RWPE2 (cell line): ENCODE data around the gene ATF3.
"Not testable (repeated sequence)": the region's sequence is repeated elsewhere in the genome, so short reads cannot be mapped to it uniquely, and the experiment has no call there.

Experiments used
- ATAC-seq: fragments of 200-7000 bp; cut with Tn5 transposase; 3 replicates; pipeline ENCODE4 v1.9.1; 2021; ENCODE audit warnings: low read depth
- DNase-seq: peaks from one replicate; pipeline ENCODE4 v3.0.0-alpha.2; 2020; ENCODE audit warnings: low spot score
- H3K27ac ChIP-seq: fragments of 450-650 bp; 2 replicates; pipeline ENCODE4 v1.5.1; 2017; ENCODE audit warnings: mild to moderate bottlenecking; ENCODE audit not compliant: poor library complexity, severe bottlenecking
- H3K27me3 ChIP-seq: fragments of 250-450 bp; sonication (Bioruptor Pico); 2 replicates; pipeline ENCODE4 v1.5.1; 2021; ENCODE audit warnings: mild to moderate bottlenecking, moderate library complexity; ENCODE audit not compliant: insufficient read depth, poor library complexity, severe bottlenecking
- H3K36me3 ChIP-seq: fragments of 250-450 bp; sonication (Bioruptor Pico); 2 replicates; pipeline ENCODE4 v1.5.1; 2020; ENCODE audit warnings: low read depth, mild to moderate bottlenecking, moderate library complexity
- H3K4me1 ChIP-seq: fragments of 250-450 bp; sonication (Bioruptor Pico); 2 replicates; pipeline ENCODE4 v1.5.1; 2021; ENCODE audit warnings: mild to moderate bottlenecking, moderate library complexity; ENCODE audit not compliant: insufficient read depth, poor library complexity, severe bottlenecking
- H3K4me3 ChIP-seq: fragments of 250-450 bp; sonication (Bioruptor Pico); 2 replicates; pipeline ENCODE4 v1.5.1; 2021; ENCODE audit warnings: mild to moderate bottlenecking, moderate library complexity; ENCODE audit not compliant: severe bottlenecking
- H3K9me3 ChIP-seq: fragments of 250-450 bp; sonication (Bioruptor Pico); 2 replicates; pipeline ENCODE4 v1.5.1; 2021; ENCODE audit warnings: mild to moderate bottlenecking, moderate library complexity; ENCODE audit not compliant: severe bottlenecking
- TF ChIP-seq, protein P1 (sequence below): fragments of 450-650 bp; IDR thresholded peaks from one replicate; pipeline ENCODE4 v1.5.1; 2017; ENCODE audit warnings: mild to moderate bottlenecking, moderate library complexity; ENCODE audit not compliant: poor library complexity, severe bottlenecking

Gene ATF3

DNA sequence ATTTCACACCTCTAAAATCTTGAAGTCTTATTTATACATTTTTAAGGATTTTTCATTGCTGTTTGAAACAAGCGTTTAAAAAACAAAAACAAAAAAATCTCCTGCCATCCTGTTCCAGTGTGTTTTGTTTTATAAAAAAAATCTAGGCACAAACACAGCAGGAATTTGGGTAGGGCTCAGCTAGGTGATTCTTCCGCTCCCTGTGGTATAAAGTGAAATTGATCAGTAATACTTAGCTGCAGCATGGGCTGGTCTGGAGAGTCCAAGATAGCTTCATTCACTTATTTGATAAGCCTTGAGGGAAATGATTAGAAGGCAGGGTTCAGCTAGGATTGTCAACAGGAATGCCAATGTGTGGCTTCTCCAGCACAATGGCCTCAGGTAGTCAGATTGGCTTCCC, 25.7 kb downstream of the ATF3 start:
- Histone ChIP-seq H3K4me1 (no peaks in the 10 kb centered on the region), H3K27ac (no peak overlapping the region), H3K36me3 (no peaks in the 10 kb centered on the region), H3K4me3 (no peak overlapping the region), H3K9me3 (no peaks in the 10 kb centered on the region), H3K27me3 (no peaks in the 10 kb centered on the region)
- DNase-seq (no peak), ATAC-seq (no peak)
- TF ChIP-seq, protein P1, sequence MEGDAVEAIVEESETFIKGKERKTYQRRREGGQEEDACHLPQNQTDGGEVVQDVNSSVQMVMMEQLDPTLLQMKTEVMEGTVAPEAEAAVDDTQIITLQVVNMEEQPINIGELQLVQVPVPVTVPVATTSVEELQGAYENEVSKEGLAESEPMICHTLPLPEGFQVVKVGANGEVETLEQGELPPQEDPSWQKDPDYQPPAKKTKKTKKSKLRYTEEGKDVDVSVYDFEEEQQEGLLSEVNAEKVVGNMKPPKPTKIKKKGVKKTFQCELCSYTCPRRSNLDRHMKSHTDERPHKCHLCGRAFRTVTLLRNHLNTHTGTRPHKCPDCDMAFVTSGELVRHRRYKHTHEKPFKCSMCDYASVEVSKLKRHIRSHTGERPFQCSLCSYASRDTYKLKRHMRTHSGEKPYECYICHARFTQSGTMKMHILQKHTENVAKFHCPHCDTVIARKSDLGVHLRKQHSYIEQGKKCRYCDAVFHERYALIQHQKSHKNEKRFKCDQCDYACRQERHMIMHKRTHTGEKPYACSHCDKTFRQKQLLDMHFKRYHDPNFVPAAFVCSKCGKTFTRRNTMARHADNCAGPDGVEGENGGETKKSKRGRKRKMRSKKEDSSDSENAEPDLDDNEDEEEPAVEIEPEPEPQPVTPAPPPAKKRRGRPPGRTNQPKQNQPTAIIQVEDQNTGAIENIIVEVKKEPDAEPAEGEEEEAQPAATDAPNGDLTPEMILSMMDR: no peak

DNA sequence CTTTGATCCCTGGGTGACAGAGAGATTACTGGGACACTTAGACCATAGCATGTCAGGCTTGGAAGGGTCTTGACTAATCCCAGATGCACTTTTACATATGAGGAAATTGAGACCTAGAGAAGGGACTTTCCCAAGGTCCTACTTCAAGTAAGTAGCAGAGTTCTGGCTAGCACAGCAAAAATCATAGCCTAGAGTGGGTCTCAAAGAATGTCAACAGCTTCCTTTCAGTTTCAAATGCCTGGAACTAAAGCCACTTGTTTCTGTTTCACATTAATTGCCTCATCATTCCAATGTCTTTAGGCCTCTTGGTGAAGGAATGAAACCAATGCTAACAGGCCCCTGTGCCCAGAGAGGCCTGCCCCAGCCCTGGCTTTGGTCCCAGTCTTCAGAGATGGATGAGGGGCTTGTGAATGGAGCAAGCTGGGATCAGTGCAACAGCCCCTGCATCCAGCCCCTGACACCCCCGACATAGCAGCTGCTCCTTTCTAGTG, 26.6 kb downstream of the ATF3 start:
- ATAC-seq (no peak), DNase-seq (no peak)
- no peaks in the 10 kb centered on the region for H3K27me3 ChIP-seq
- TF ChIP-seq, protein P1: no peak
- H3K9me3 ChIP-seq: no peaks in the 10 kb centered on the region
- no peak overlapping the region for H3K4me3 ChIP-seq
- no peaks in the 10 kb centered on the region for H3K36me3 ChIP-seq
- no peak overlapping the region for H3K27ac ChIP-seq
- H3K4me1 ChIP-seq: no peaks in the 10 kb centered on the region

DNA sequence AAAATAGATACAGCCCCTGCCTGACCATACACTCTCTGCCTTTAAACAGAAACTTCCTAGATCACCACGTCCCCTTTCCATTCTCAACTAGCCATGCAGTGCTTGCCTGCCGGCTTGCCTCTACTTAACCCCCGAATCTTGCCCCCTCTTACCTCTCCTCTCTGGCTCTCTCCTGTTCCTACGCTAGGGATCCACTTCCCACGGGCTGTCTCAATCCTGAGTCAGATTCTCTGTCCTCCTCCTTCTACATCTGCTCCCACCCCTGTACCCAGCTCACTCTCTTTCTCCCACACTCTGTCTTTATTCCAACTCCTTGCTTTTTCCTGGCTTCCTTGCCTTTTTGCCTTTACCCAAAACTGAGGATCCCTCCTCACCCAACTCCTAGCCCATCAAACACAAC, 29.3 kb downstream of the ATF3 start:
- Histone ChIP-seq H3K9me3 (no peaks in the 10 kb centered on the region), H3K27ac (no peak overlapping the region), H3K4me3 (no peak overlapping the region), H3K27me3 (no peaks in the 10 kb centered on the region), H3K4me1 (no peaks in the 10 kb centered on the region), H3K36me3 (no peaks in the 10 kb centered on the region)
- DNase-seq: no peak
- no peak for ATAC-seq
- TF ChIP-seq, protein P1: no peak

DNA sequence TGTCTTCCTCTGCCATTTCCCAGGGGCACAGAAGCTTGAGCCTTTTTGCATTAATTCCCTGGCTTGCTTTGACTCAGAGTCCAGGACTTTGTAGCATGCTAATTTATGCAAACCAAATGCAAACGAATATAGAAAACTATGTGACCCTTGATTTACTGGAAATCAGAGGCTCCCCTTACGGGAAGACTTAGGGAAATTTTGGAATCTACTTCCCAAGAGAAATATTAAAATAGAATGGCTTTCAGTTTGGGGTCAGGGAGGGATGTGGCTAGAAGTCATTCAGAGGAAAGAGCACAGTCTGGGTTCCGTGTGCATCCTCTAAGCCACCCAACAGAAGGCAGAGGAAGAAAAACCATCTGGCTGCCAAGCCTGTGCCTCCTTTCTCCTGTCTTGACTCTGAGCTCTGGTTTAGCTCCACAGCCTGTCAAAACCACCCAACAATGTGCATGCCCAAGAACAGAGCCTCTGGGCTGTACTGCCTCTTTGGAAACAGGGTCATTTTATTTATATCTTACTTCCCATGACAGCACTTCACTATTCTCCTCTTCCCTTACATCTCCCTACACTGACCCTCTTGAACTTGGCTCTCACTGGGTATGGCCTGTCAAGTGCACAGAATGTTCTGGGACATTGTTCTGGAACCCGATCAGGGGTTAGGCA, 30.1 kb downstream of the ATF3 start:
- Histone ChIP-seq H3K27me3 (no peaks in the 10 kb centered on the region), H3K4me3 (no peak overlapping the region), H3K9me3 (no peaks in the 10 kb centered on the region), H3K36me3 (no peaks in the 10 kb centered on the region), H3K4me1 (no peaks in the 10 kb centered on the region), H3K27ac (no peak overlapping the region)
- TF ChIP-seq, protein P1: no peak
- DNase-seq (no peak), ATAC-seq (no peak)

DNA sequence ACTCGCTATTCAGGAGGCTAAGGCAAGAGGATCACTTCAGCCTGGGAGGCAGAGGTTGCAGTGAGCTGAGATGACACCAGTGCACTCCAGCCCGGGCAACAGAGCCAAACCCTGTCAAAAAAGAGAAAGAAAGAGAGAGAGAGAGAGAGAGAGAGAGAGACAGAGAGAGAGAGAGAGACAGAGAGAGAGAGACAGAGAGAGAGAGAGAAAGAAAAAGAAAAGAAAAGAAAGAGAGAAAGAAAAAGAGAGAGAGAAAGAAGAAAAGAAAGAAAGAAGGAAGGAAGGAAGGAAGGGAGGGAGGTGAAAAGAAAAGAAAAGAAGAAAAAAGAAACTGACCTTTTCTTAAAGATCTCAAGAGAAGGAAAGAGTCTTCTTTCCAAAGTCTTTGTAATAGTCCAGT, 31.0 kb downstream of the ATF3 start:
- not testable (repeated sequence) for ATAC-seq, H3K27ac ChIP-seq, H3K36me3 ChIP-seq

More for the DNA sequence above, 31.0 kb downstream of the ATF3 start:
- not testable (repeated sequence) for H3K4me1 ChIP-seq, H3K9me3 ChIP-seq, DNase-seq, H3K4me3 ChIP-seq, H3K27me3 ChIP-seq
